ENCODE results near the gene ZNF891. TPM values are rescaled to one million over a fixed set of nuclear protein-coding genes. Genes with fewer than 3 reads are reported as not detected.

The ZNF891 gene
- total and polyA plus RNA-seq, 2 of the 8 experiments (the other 6 are each of a cell fraction or from before 2014, with no cell fraction given), result 1.3 to 3.1 TPM

DNA sequence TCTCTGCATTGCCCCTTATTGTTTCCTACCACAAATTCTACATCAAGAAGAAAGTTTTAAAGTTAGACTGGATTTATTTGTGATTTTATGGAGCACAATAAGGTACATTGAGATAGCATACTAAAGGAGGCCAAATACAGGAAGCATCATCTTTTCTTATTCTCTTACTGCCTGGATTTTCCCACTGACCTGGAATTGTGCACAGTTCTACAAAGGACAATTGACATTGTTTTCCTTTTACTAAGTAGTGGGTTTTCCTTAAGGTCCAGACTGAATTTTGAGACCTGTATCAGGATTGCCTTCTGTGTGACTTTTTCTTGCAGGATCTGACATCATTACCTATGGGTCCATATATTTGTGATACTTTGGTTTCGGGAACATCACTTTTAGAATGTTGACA lies 68.1 kb downstream of the ZNF891 start:
- H3K36me3 ChIP-seq (ENCODE audit: control insufficient read depth in 2 of 4, insufficient read depth in 4 of 4, low read length in 3 of 4), result peaks cover 5 to 38% (median 18%) of the 10 kb centered on the region in 4 experiments; a peak in 7 of 8 replicates
- H3K9ac ChIP-seq (replicated peaks in 1 of 4; ENCODE audit: extremely low read depth in 1 of 4, low read depth in 3 of 4, low read length in 3 of 4), result no peak overlapping the region
- no peak overlapping the region for H2BK120ac ChIP-seq (replicated peaks; ENCODE audit: low read depth, low read length)
- H3K23ac ChIP-seq (ENCODE audit: insufficient read length), result no peak overlapping the region
- no peaks in the 10 kb centered on the region for H3K79me2 ChIP-seq (ENCODE audit: control insufficient read depth in 1 of 2, insufficient read depth in 2 of 2, low read length in 2 of 2)
- H2BK12ac ChIP-seq (ENCODE audit: low read depth, low read length), result no peak overlapping the region
- 86% methylated on average over 1 of the region's 1 CpG; no CpG with 5 or more reads in 1 of the 2 experiments for WGBS, 2 experiments (ENCODE audit: extremely low coverage in 1 of 2, insufficient coverage in 1 of 2, insufficient read length in 1 of 2, insufficient replicate concordance in 2 of 2, low coverage in 1 of 2, low lambda C conversion rate in 2 of 2, missing lambda C conversion rate in 1 of 2)
- no peak overlapping the region for H3K4me3 ChIP-seq (ENCODE audit: extremely low read depth in 1 of 4, insufficient read depth in 2 of 4, low read depth in 3 of 4, low read length in 4 of 4)
- no peaks in the 10 kb centered on the region for H3K79me1 ChIP-seq (ENCODE audit: low read depth, low read length)
- H3K4ac ChIP-seq (replicated peaks; ENCODE audit: insufficient read length, low read depth, low read length), result no peak overlapping the region
- no peak overlapping the region for H2AFZ ChIP-seq (ENCODE audit: low read length)
- DNase-seq (ENCODE audit: low read depth in 1 of 2, low spot score in 2 of 2), result no peak
- H4K91ac ChIP-seq (replicated peaks; ENCODE audit: insufficient read length, low read length), result no peak overlapping the region
- no peak overlapping the region for H3K18ac ChIP-seq (ENCODE audit: extremely low read depth, low read length)
- no peak overlapping the region for H2BK15ac ChIP-seq (ENCODE audit: low read length)
- ChIA-PET POLR2A (ENCODE audit: partially characterized antibody) (interaction anchor here (1.3 kb wide), 1 partner anchor 13 kb away, joined by 4 read pairs; no protein-coding TSS in a partner anchor), CTCF (ENCODE audit: partially characterized antibody) (no interaction called here)
- no peak overlapping the region for H2BK20ac ChIP-seq (ENCODE audit: low read length)
- H3K27me3 ChIP-seq (replicated peaks in 1 of 4; ENCODE audit: control insufficient read depth in 3 of 4, extremely low read depth in 1 of 4, insufficient read depth in 3 of 4, low read length in 3 of 4), result no peaks in the 10 kb centered on the region
- H4K8ac ChIP-seq (ENCODE audit: extremely low read depth, insufficient read depth, low read length), result no peak overlapping the region
- no peak overlapping the region for H3K27ac ChIP-seq (ENCODE audit: low read depth, low read length)
- peaks cover 91 to 99% of the 10 kb centered on the region in 2 experiments for H3K9me3 ChIP-seq (ENCODE audit: insufficient read depth in 2 of 2, low read depth in 1 of 2, low read length in 1 of 2)
- no peaks in the 10 kb centered on the region for H4K20me1 ChIP-seq (replicated peaks in 1 of 2; ENCODE audit: control insufficient read depth in 1 of 2, insufficient read depth in 2 of 2, low read length in 2 of 2)
- FAIRE-seq, result no peak
- H3K14ac ChIP-seq (ENCODE audit: insufficient read length), result no peak overlapping the region
- no peak overlapping the region for H2BK5ac ChIP-seq (ENCODE audit: low read depth, low read length)
- H3K4me2 ChIP-seq (ENCODE audit: insufficient read depth in 1 of 2, low read depth in 2 of 2, low read length in 2 of 2), result no peak overlapping the region
- no peaks in the 10 kb centered on the region for H3K4me1 ChIP-seq (replicated peaks in 1 of 4; ENCODE audit: control insufficient read depth in 3 of 4, insufficient read depth in 4 of 4, low read length in 3 of 4)
- no peak overlapping the region for H4K5ac ChIP-seq (ENCODE audit: insufficient read length, low read depth, low read length)
- H2AK5ac ChIP-seq (ENCODE audit: low read depth, low read length), result no peak overlapping the region
- no peaks in the 10 kb centered on the region for H3K23me2 ChIP-seq (ENCODE audit: low read depth, low read length)
- H3K56ac ChIP-seq (replicated peaks; ENCODE audit: insufficient read length, low read depth, low read length), result no peak overlapping the region
- TF ChIP-seq POLR2AphosphoS5 (IDR thresholded peaks at IDR 0.05; ENCODE audit: low read depth, low read length) (no peak), CEBPB (IDR thresholded peaks at IDR 0.05; ENCODE audit: low read depth, low read length) (no peak), EP300 (IDR thresholded peaks at IDR 0.05; ENCODE audit: borderline replicate concordance in 1 of 2, low read depth in 2 of 2, low read length in 2 of 2) (no peak), SIX5 (IDR thresholded peaks at IDR 0.05; ENCODE audit: low read depth, low read length) (no peak), ASH2L (IDR thresholded peaks at IDR 0.05; ENCODE audit: low read length) (no peak), RAD21 (IDR thresholded peaks at IDR 0.05 in 1 of 2, conservative IDR thresholded peaks at IDR 0.05 in 1 of 2; ENCODE audit: low read depth in 2 of 2, low read length in 2 of 2) (no peak), MAFK (IDR thresholded peaks at IDR 0.05; ENCODE audit: low read depth, low read length) (no peak), SIRT6 (IDR thresholded peaks at IDR 0.05; ENCODE audit: low read length) (no peak), KDM5A (IDR thresholded peaks at IDR 0.05; ENCODE audit: low read length) (no peak), EZH2 (IDR thresholded peaks at IDR 0.05; ENCODE audit: low read depth, low read length, severe bottlenecking) (no peak), CTBP2 (IDR thresholded peaks at IDR 0.05; ENCODE audit: borderline replicate concordance, insufficient read depth, insufficient read length, low read length) (no peak), SUZ12 (IDR thresholded peaks at IDR 0.05; ENCODE audit: low read length) (no peak), KDM1A (IDR thresholded peaks at IDR 0.05; ENCODE audit: borderline replicate concordance, low read length) (no peak)
- TF ChIP-seq, protein P1, sequence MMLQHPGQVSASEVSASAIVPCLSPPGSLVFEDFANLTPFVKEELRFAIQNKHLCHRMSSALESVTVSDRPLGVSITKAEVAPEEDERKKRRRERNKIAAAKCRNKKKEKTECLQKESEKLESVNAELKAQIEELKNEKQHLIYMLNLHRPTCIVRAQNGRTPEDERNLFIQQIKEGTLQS (IDR thresholded peaks at IDR 0.05; ENCODE audit: insufficient read depth, low read depth, low read length), result no peak
